DOHH2 (cell line): ENCODE results near the gene CEBPE.

Experiments used
- H3F3A ChIP-seq: fragments of 200-600 bp; sonication (generic), shearing (Covaris generic); 2 replicates; pipeline ENCODE4 v1.6.0; 2016; ENCODE audit warnings: antibody characterized with exemption, mild to moderate bottlenecking; ENCODE audit not compliant: control insufficient read depth, insufficient read depth
- H3K27ac ChIP-seq: fragments of 200-600 bp; sonication (generic); 2 replicates; pipeline ENCODE4 v1.5.1; 2014; ENCODE audit warnings: low read depth, mild to moderate bottlenecking, low read length, moderate library complexity
- H3K27me3 ChIP-seq: fragments of 200-600 bp; sonication (generic); 2 replicates; pipeline ENCODE4 v1.6.1; 2014; ENCODE audit warnings: mild to moderate bottlenecking, low read length, mixed read lengths; ENCODE audit not compliant: control insufficient read depth
- H3K36me3 ChIP-seq: fragments of 200-600 bp; sonication (generic); 2 replicates; pipeline ENCODE4 v1.6.1; 2014; ENCODE audit warnings: mild to moderate bottlenecking, low read length, moderate library complexity, mixed read lengths; ENCODE audit not compliant: control insufficient read depth
- H3K4me1 ChIP-seq: fragments of 200-600 bp; sonication (generic); 2 replicates; pipeline ENCODE4 v1.6.1; 2014; ENCODE audit warnings: mild to moderate bottlenecking, low read length, mixed read lengths; ENCODE audit not compliant: control insufficient read depth
- H3K4me2 ChIP-seq: fragments of 200-600 bp; sonication (generic); 2 replicates; pipeline ENCODE4 v1.6.0; 2014; ENCODE audit warnings: mild to moderate bottlenecking, low read length, moderate library complexity
- H3K4me3 ChIP-seq: fragments of 200-600 bp; sonication (generic); 2 replicates; pipeline ENCODE4 v1.5.1; 2014; ENCODE audit warnings: mild to moderate bottlenecking, low read length, mixed read lengths
- H3K79me2 ChIP-seq: fragments of 200-600 bp; sonication (generic); 2 replicates; pipeline ENCODE4 v1.6.1; 2014; ENCODE audit warnings: mild to moderate bottlenecking, low read length, mixed read lengths; ENCODE audit not compliant: control insufficient read depth
- H3K9me2 ChIP-seq: fragments of 200-600 bp; sonication (generic); replicated peaks from 2 replicates; pipeline ENCODE4 v1.6.1; 2014; ENCODE audit warnings: mild to moderate bottlenecking, low read length, mixed read lengths; ENCODE audit not compliant: control insufficient read depth
- H3K9me3 ChIP-seq: fragments of 200-600 bp; sonication (generic); 2 replicates; pipeline ENCODE4 v1.6.1; 2014; ENCODE audit warnings: antibody characterized with exemption, low read length, mixed read lengths; ENCODE audit not compliant: control insufficient read depth, insufficient read depth
- H4K20me1 ChIP-seq: fragments of 200-600 bp; sonication (generic); 2 replicates; pipeline ENCODE4 v1.6.0; 2014; ENCODE audit warnings: low read depth, mild to moderate bottlenecking, antibody characterized with exemption, low read length, moderate library complexity; ENCODE audit not compliant: control insufficient read depth, insufficient read depth
- EZH2phosphoT487 ChIP-seq: fragments of 200-600 bp; sonication (generic); IDR thresholded peaks from 2 replicates; pipeline ENCODE4 v1.6.1; 2017; ENCODE audit warnings: borderline replicate concordance, mild to moderate bottlenecking, antibody characterized with exemption, low read length, moderate library complexity, mixed read lengths
- TF ChIP-seq, protein P1 (sequence below): fragments of 200-600 bp; sonication (generic); IDR thresholded peaks from one replicate; pipeline ENCODE4 v1.5.1; 2014; ENCODE audit warnings: antibody characterized with exemption, mild to moderate bottlenecking, low read depth, low read length; ENCODE audit not compliant: poor library complexity, severe bottlenecking

Gene CEBPE

DNA sequence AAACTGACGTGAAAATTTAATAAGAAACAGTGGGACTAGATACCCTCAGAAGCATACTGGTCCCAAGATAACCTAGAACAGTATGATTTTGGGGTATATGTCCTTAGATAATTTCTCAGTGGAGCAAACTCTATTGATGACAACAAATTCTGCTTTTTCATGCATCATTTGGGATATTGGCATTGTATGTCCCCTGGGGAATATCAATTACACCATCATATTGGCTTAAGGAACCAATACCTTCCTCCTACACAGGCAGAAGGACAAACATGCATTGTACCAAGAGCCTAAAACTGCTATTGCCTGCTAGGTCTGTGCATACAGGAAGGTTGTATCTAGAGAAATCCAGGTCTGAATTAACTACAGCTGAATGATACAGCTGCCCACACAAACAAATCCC lies 44.1 kb downstream of the CEBPE start:
- Histone ChIP-seq H3K9me3 (no peaks in the 10 kb centered on the region), H3K9me2 (no peaks in the 10 kb centered on the region), H3K27me3 (no peaks in the 10 kb centered on the region), H4K20me1 (no peaks in the 10 kb centered on the region), H3K27ac (no peak overlapping the region), H3K36me3 (peaks cover 82% of the 10 kb centered on the region), H3K4me1 (peaks cover 16% of the 10 kb centered on the region), H3K4me3 (no peak overlapping the region), H3K4me2 (no peak overlapping the region), H3K79me2 (peaks cover 24% of the 10 kb centered on the region), H3F3A (peaks cover 30% of the 10 kb centered on the region)
- TF ChIP-seq, protein P1, sequence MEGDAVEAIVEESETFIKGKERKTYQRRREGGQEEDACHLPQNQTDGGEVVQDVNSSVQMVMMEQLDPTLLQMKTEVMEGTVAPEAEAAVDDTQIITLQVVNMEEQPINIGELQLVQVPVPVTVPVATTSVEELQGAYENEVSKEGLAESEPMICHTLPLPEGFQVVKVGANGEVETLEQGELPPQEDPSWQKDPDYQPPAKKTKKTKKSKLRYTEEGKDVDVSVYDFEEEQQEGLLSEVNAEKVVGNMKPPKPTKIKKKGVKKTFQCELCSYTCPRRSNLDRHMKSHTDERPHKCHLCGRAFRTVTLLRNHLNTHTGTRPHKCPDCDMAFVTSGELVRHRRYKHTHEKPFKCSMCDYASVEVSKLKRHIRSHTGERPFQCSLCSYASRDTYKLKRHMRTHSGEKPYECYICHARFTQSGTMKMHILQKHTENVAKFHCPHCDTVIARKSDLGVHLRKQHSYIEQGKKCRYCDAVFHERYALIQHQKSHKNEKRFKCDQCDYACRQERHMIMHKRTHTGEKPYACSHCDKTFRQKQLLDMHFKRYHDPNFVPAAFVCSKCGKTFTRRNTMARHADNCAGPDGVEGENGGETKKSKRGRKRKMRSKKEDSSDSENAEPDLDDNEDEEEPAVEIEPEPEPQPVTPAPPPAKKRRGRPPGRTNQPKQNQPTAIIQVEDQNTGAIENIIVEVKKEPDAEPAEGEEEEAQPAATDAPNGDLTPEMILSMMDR, result no peak
- no peak for TF ChIP-seq EZH2phosphoT487

DNA sequence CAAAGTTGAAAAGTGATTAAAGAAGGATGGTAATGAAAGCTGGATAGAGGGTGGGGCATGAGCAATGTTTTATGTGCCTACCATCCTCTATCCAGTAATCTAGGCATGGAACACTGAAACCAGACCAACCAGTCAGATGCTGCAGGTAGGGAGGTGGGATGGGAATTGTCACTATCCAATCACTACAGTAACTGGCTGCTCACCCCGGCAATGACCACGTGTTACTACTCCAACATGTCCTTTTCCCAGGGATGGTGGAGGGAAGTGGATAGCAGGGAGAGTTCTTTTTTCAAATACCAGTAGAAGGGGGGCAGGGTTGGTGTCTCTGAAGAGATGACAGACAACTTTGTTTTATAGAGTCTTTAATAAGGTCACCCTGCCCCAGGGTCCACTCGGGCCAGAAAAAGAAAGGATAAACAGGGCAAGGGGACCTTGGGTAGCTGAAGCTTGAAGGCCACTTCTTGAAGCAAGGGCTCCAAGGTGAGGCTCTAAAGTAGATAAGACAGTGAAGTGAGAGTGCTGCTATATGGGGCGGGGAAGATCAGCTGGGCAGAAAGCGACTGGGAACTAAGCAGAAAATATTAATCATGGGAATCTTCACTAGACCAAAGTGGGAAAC lies 47.0 kb downstream of the CEBPE start:
- H3K4me3 ChIP-seq, result peak overlapping the region; percentile 79
- peaks cover 13% of the 10 kb centered on the region for H4K20me1 ChIP-seq
- no peaks in the 10 kb centered on the region for H3K9me3 ChIP-seq
- H3K36me3 ChIP-seq, result peaks cover 82% of the 10 kb centered on the region
- peaks cover 33% of the 10 kb centered on the region for H3K4me1 ChIP-seq
- peak overlapping the region; percentile 46 for H3K27ac ChIP-seq
- peak overlapping the region; percentile 98 for H3K4me2 ChIP-seq
- no peaks in the 10 kb centered on the region for H3K9me2 ChIP-seq
- TF ChIP-seq, protein P1, result no peak
- TF ChIP-seq EZH2phosphoT487, result no peak
- H3F3A ChIP-seq, result peaks cover 13% of the 10 kb centered on the region
- no peaks in the 10 kb centered on the region for H3K27me3 ChIP-seq
- peaks cover 52% of the 10 kb centered on the region for H3K79me2 ChIP-seq

DNA sequence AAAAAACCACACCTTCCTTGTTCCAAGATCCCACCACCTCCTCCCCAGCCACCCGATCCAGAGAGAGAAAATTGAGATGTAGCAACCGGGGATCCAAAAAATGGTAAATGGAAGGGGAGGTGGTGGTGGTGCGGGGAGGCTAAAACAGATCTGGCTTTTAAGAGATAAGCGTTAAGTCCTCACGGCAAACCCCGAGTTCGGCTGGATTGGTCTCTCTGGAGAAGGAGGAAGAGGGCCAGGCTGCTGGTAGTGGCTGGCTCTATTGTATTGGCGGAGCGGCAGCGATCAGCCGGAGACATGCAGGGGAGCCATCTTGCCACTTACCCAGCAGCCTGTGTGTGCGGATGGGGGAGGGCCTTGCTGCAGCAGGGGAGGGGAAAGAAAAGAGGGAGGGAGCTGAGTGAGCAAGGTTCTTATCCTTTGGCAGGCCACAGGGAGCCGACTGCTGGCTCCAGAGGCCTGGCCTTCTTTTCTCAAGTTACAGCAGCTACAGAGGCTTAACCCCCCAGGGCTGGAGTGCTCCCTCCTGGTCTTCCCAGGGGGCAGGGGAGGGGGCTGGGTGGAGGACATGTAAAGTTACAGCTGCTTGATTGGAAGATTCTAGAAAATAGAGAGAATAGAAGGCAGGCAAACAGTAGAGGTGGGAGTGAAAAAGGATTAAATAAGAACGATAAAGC lies 47.7 kb downstream of the CEBPE start:
- Histone ChIP-seq H3K4me3 (peak overlapping the region; percentile 79), H3F3A (peaks cover 13% of the 10 kb centered on the region), H4K20me1 (peaks cover 18% of the 10 kb centered on the region), H3K27me3 (no peaks in the 10 kb centered on the region), H3K9me3 (no peaks in the 10 kb centered on the region), H3K4me2 (peak overlapping the region; percentile 98), H3K27ac (peak overlapping the region; percentile 46), H3K4me1 (peaks cover 33% of the 10 kb centered on the region), H3K9me2 (no peaks in the 10 kb centered on the region), H3K36me3 (peaks cover 81% of the 10 kb centered on the region), H3K79me2 (peaks cover 58% of the 10 kb centered on the region)
- TF ChIP-seq EZH2phosphoT487, result no peak
- TF ChIP-seq, protein P1, result no peak
